GM19351 (cell line): ENCODE data around the gene CD7.

ENCODE experiments used
- ATAC-seq: cut with Tn5 transposase; IDR thresholded peaks from one replicate; pipeline ENCODE4 v1.9.1; 2021; ENCODE audit warnings: mild to moderate bottlenecking, moderate library complexity; ENCODE audit not compliant: unreplicated experiment

Gene CD7

GRCh38 chr17:82282239-82283207 is 34.9 kb downstream of the CD7 start:
- ATAC-seq: no peak

DNA sequence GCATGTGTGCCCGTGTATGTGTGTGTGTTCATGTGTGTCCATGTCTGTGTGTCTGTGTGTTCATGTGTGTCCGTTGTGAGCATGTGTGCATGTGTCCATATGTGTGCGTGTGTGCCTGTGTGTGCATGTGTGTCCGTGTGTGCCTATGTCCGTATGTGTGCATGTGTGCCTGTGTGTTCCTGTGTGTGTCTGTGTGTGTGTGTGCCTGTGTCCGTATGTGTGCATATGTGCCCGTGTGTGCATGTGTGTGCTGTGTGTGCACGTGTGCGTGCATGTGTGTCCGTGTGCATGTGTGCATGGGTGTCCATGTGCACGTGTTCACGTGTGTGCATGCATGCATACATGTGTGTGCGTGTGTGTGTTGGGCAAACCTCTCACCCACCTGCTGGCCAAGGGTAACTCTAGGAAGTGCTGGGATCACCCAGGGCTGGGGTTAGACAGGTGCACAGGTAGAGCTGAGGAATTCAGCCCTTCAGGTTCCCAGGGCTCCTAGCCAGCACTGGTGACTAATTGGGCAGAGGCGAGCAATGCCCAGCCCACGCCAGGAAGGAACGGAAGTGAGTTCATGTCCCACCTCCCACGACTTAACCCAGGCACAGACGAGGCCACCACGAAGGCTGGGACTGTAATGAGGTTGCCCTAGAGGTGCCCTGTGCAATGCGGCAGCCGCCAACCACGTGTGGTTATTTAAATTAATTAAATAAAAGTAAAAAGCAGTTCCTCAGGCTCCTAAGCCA is 35.7 kb downstream of the CD7 start:
- ATAC-seq: no peak

- ATAC-seq: no peak
Measured at GRCh38 chr17:82281076-82281475, 36.3 kb downstream of the CD7 start.

DNA sequence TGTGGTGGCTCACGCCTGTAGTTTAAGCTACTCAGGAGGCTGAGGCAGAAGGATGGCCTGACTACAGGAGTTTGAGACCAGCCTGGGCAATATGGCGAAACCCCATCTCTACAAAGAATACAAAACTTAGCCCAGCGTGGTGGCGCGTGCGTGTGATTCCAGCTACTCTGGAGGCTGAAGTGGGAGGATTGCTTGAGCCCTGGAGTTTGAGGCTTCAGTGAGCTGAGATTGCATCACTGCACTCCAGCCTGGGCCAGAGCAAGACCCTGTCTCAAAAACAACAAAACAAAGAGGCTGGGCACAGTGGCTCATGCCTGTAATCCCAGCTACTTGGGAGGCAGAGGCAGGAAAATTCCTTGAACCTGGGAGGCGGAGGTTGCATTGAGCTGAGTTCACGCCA is 36.9 kb downstream of the CD7 start:
- no peak for ATAC-seq

- no peak for ATAC-seq
Measured at GRCh38 chr17:82278786-82279391, 38.5 kb downstream of the CD7 start.

DNA sequence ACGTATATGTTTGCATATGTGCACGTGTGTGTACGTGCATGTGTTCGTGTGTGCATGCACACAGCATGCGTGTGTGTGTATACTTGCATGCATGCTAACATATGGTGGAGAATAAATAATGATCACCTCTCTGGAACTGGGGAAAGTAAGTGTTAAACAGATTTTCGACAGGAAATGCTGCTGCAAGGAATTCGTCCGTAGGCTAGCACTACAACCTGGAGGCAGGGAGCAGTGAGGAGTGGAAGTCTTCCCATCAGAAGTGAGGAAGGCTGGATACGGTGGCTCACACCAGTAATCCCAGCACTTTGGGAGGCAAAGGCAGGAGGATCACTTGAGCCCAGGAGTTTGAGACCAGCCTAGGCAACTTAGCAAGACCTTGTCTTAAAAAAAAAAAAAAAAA is 39.1 kb downstream of the CD7 start:
- no peak for ATAC-seq

DNA sequence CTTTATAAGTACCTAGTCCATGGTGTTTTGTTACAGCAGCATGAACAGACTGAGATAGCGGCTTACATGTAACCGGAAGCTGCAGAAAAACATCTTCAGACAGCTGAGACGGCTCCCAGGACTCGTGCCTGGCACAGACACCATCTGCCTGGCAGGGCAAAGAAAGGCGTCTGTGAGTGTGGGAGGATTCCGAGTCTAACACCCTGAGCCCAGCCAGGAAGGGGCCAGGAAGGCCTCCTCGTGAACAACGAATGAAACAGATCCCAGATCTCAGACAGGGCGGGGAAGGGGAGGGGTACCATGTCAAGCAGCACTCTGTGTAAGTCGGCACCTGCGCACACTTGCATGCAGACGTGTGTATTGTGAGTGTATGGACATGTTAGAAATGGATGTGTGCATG is 39.6 kb downstream of the CD7 start:
- ATAC-seq: no peak

- no peak for ATAC-seq
Measured at GRCh38 chr17:82276938-82277337, 40.5 kb downstream of the CD7 start.

GRCh38 chr17:82275326-82275725 is 42.1 kb downstream of the CD7 start:
- no peak for ATAC-seq

DNA sequence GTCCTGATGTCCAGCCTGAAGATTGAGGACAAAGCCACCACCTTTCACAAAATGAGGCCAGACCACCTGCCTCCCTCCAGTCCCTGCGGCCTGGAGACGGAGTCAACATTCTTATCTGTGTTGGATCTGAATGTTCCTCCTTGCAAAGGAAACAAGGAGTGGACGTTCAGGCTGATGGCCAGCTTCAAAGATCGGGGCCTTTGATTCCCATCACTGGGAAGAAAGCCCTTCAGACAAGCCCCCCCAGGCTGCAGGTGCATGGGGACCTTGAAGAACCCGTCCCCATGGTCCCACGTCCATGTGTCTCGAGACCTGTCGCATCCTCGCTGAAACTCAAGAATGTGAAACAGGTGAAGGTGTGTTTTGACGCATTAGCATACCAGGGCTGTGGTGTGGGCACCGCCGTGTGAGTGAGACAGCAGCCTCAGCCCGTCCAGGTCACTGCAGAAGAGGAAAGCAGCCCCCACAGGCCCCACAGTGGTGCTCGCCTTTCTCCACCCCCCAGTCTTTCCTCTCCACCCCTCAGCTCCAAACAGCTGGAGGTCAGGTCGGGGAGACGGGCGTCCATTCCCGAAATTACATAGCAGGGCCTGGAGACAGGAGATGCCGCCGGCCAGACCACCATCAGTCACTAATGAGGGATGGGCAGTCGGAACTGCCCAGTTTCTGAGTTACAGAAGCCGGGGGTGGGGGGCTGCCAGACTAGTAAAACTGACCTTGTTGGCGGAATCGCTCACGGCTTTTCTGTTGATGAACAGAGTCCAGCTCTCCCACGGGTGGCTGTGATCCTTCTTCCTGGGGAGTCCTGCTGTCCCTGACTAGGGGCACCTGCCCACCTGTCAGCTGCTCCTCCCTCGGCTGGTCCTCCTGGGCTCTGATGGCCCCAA is 43.0 kb downstream of the CD7 start:
- no peak for ATAC-seq

GRCh38 chr17:82273327-82274133 is 43.9 kb downstream of the CD7 start, which contains the start of gene CSNK1D:
CSNK1D (minus strand) TSS chr17:82273700; CDS start chr17:82273381, 319 bp downstream.
- ATAC-seq: peak; percentile 83

DNA sequence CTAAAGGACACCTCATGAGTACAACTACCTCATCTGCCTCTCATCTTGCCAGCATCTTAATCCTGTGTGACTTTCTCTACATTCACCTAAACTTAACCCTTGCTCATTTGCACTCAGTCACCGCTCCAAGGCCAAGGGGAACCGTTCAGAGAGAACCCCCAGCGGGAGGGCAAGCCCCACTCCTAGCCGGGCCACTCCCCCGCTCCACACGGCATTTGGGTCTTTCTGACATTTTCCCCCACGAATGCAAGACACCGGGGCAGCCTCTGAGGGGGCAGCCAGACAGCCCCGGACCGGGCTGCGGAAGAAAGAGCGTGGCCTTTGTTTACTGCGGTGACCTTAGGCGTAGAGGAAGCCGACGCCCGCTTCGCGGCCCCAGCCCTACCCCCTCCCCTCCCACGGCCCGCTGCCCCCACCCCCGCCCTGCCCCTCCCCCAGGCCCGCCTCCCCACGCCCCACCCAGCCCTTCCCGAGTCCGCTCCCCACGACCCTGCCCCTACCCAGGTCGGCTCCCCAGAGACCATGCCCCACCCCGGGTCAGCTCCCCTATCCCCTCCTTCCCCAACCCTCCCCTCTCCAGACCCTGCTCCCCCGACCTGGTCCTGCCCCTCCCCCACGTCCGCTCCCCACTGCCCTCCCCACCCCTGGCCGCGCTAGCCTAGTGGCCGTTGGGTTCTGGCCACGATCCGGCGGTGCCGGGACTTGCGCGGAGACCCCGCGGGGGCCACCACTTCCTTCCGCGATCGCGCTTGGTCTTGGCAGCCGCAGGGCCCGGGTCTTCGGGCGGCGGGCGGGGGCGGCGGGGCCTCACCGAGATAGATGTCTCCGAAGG is 44.7 kb downstream of the CD7 start:
- peak; percentile 6 for ATAC-seq

GRCh38 chr17:82271401-82271800 is 46.0 kb downstream of the CD7 start:
- ATAC-seq: no peak

DNA sequence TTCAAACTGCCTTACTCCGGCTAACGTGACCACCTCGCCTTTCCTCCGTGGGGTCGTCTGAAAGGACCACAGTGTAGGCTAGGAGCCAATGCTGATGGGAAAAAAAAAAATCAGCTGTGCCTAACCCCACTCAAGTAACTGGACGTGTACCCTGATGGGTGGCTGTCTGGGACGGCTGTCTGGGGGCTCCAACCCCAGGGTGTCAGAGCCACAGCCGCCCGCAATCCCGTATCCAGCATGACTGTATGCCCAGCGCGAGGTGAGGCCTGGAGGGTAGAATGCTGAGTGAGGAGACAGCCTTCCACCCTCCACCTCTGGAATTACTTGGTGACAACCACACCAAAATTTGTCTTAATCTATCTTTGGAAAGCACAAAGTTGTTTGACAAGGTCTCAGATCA is 46.8 kb downstream of the CD7 start:
- ATAC-seq: no peak

DNA sequence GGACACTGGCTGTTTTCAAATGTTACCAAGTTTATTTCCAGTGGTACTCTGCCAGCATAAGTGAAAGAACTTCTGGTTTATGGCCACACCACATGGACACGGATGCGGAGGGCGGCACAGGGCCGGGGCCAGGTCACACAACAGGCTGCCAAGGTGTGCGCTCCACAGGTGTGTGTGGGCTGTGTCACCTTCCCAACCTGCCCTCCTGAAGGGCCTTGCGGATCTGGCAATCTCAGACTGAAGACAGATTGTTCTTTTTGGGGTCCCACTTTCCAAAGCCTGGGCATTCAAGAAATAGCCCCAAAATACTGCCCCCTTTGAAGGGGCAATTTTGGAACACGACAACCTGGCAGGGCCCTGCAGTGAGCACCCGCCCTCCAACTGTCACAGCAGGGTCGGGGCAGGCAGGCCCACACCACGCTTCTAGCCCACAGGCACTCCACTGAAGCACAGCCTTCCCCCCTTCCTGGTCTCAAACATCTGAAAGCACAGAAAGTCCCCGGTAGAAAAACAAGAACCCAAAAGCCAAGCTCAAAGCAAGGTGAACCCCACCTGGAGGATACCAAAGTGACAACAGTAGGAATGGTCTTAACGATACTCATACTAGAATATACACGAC is 47.4 kb downstream of the CD7 start:
- no peak for ATAC-seq

DNA sequence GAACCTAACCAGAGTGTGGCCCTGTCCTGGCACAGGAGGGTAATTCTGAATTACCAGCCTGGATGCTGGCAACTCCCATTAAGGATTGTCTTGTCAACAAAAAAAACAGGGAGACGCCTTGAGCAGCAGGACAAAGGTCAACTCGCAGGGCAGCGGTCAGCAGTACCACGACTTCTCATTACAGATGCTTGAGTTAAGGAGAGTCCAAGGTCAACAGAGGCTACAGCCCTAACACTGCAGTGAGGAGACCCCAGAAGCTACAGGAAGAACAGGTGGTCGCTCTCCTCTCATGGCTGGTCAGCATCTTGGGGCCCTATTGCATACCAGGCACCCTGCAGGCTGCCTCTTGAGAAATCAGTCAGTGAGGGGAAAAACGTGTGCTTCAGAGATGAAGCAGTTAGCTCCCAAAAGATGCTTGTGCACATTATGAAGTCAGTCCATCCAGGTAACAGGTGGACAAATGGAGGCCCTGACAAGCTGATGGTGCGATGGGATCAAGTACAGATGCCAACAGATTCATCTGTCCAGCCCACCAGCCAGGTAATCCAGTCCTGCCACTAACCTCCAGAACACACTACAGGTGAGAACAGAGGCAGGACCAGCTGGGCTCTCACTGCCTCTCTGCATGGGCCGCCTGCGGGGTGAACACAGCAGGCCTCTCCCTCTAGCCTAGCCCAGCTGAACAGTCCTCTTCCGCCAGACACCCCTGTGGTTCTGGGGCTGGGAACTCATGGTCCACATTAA is 48.1 kb downstream of the CD7 start:
- no peak for ATAC-seq

GRCh38 chr17:82267575-82268379 is 49.6 kb downstream of the CD7 start:
- no peak for ATAC-seq
